Prostate gland (tissue), 1 donor: Measurements from ENCODE around the gene DNAJA2.

Experiments used
- POLR2A ChIP-seq: fragments of 450-650 bp; IDR thresholded peaks from one replicate; pipeline ENCODE4 v1.6.1; 2016; ENCODE audit warnings: antibody characterized with exemption, mild to moderate bottlenecking
- POLR2AphosphoS5 ChIP-seq: sonication (generic); formaldehyde crosslinking; IDR thresholded peaks from one replicate; pipeline ENCODE4 v1.6.1; 2017; ENCODE audit warnings: antibody characterized with exemption

- TF ChIP-seq POLR2A, result no peak
- TF ChIP-seq POLR2AphosphoS5, result peak; percentile 82
Measured at GRCh38 chr16:46976550-46976949, 3.1 kb upstream of the DNAJA2 start.
